Measurements from ENCODE around the gene UBE2E3.

Gene UBE2E3

GRCh38 chr2:180990794-180991193 is 10.4 kb downstream of the UBE2E3 start:
- no peaks in the 10 kb centered on the region for H3K27me3 ChIP-seq (ENCODE audit: control insufficient read depth in 1 of 2, insufficient read depth in 2 of 2, low read length in 2 of 2)
- H3K27ac ChIP-seq (ENCODE audit: low read depth, low read length) = no peak overlapping the region
- no peaks in the 10 kb centered on the region for H3K9me3 ChIP-seq (ENCODE audit: control insufficient read depth in 1 of 2, low read length in 2 of 2)
- no peak overlapping the region for H3K9ac ChIP-seq (ENCODE audit: low read depth in 1 of 2, low read length in 2 of 2)
- H3K36me3 ChIP-seq (ENCODE audit: control insufficient read depth in 1 of 2, insufficient read depth in 2 of 2, low read length in 2 of 2) = no peaks in the 10 kb centered on the region
- H3K4me1 ChIP-seq (ENCODE audit: control insufficient read depth in 1 of 2, insufficient read depth in 2 of 2, low read length in 2 of 2) = peaks cover 0 to 5% of the 10 kb centered on the region in 2 donors
- H3K4me3 ChIP-seq (ENCODE audit: low read depth in 1 of 2, low read length in 2 of 2) = no peak overlapping the region

- H3K4me1 ChIP-seq (ENCODE audit: control insufficient read depth in 1 of 2, insufficient read depth in 2 of 2, low read length in 2 of 2) = no peaks in the 10 kb centered on the region
- no peak overlapping the region for H3K27ac ChIP-seq (ENCODE audit: low read depth, low read length)
- no peaks in the 10 kb centered on the region for H3K27me3 ChIP-seq (ENCODE audit: control insufficient read depth in 1 of 2, insufficient read depth in 2 of 2, low read length in 2 of 2)
- no peak overlapping the region for H3K9ac ChIP-seq (ENCODE audit: low read depth in 1 of 2, low read length in 2 of 2)
- H3K9me3 ChIP-seq (ENCODE audit: control insufficient read depth in 1 of 2, low read length in 2 of 2) = no peaks in the 10 kb centered on the region
- H3K36me3 ChIP-seq (ENCODE audit: control insufficient read depth in 1 of 2, insufficient read depth in 2 of 2, low read length in 2 of 2) = no peaks in the 10 kb centered on the region
- H3K4me3 ChIP-seq (ENCODE audit: low read depth in 1 of 2, low read length in 2 of 2) = no peak overlapping the region
These were observed 11.0 kb downstream of the UBE2E3 start for GRCh38 chr2:180991361-180991760.

- Histone ChIP-seq H3K27ac (ENCODE audit: low read depth, low read length) (no peak overlapping the region), H3K9ac (ENCODE audit: low read depth in 1 of 2, low read length in 2 of 2) (no peak overlapping the region), H3K4me3 (ENCODE audit: low read depth in 1 of 2, low read length in 2 of 2) (no peak overlapping the region), H3K4me1 (ENCODE audit: control insufficient read depth in 1 of 2, insufficient read depth in 2 of 2, low read length in 2 of 2) (no peaks in the 10 kb centered on the region), H3K9me3 (ENCODE audit: control insufficient read depth in 1 of 2, low read length in 2 of 2) (no peaks in the 10 kb centered on the region), H3K27me3 (ENCODE audit: control insufficient read depth in 1 of 2, insufficient read depth in 2 of 2, low read length in 2 of 2) (no peaks in the 10 kb centered on the region), H3K36me3 (ENCODE audit: control insufficient read depth in 1 of 2, insufficient read depth in 2 of 2, low read length in 2 of 2) (no peaks in the 10 kb centered on the region)
These were observed 11.4 kb downstream of the UBE2E3 start for GRCh38 chr2:180991820-180992219.

- Histone ChIP-seq H3K27me3 (ENCODE audit: control insufficient read depth in 1 of 2, insufficient read depth in 2 of 2, low read length in 2 of 2) (no peaks in the 10 kb centered on the region), H3K4me3 (ENCODE audit: low read depth in 1 of 2, low read length in 2 of 2) (no peak overlapping the region), H3K36me3 (ENCODE audit: control insufficient read depth in 1 of 2, insufficient read depth in 2 of 2, low read length in 2 of 2) (no peaks in the 10 kb centered on the region), H3K4me1 (ENCODE audit: control insufficient read depth in 1 of 2, insufficient read depth in 2 of 2, low read length in 2 of 2) (no peaks in the 10 kb centered on the region), H3K9me3 (ENCODE audit: control insufficient read depth in 1 of 2, low read length in 2 of 2) (no peaks in the 10 kb centered on the region), H3K27ac (ENCODE audit: low read depth, low read length) (no peak overlapping the region), H3K9ac (ENCODE audit: low read depth in 1 of 2, low read length in 2 of 2) (no peak overlapping the region)
These were observed 12.6 kb downstream of the UBE2E3 start for GRCh38 chr2:180992994-180993393.

GRCh38 chr2:180999274-180999964 is 19.0 kb downstream of the UBE2E3 start:
- Histone ChIP-seq H3K4me1 (ENCODE audit: control insufficient read depth in 1 of 2, insufficient read depth in 2 of 2, low read length in 2 of 2) (peaks cover 4 to 8% of the 10 kb centered on the region in 2 donors), H3K27me3 (ENCODE audit: control insufficient read depth in 1 of 2, insufficient read depth in 2 of 2, low read length in 2 of 2) (no peaks in the 10 kb centered on the region), H3K27ac (ENCODE audit: low read depth, low read length) (no peak overlapping the region), H3K9me3 (ENCODE audit: control insufficient read depth in 1 of 2, low read length in 2 of 2) (no peaks in the 10 kb centered on the region), H3K9ac (ENCODE audit: low read depth in 1 of 2, low read length in 2 of 2) (no peak overlapping the region), H3K4me3 (ENCODE audit: low read depth in 1 of 2, low read length in 2 of 2) (no peak overlapping the region), H3K36me3 (ENCODE audit: control insufficient read depth in 1 of 2, insufficient read depth in 2 of 2, low read length in 2 of 2) (peaks cover 0 to 5% of the 10 kb centered on the region in 2 donors)

GRCh38 chr2:181004647-181005325 is 24.4 kb downstream of the UBE2E3 start:
- H3K27me3 ChIP-seq (ENCODE audit: control insufficient read depth in 1 of 2, insufficient read depth in 2 of 2, low read length in 2 of 2) = no peaks in the 10 kb centered on the region
- H3K27ac ChIP-seq (ENCODE audit: low read depth, low read length) = no peak overlapping the region
- no peaks in the 10 kb centered on the region for H3K9me3 ChIP-seq (ENCODE audit: control insufficient read depth in 1 of 2, low read length in 2 of 2)
- no peak overlapping the region for H3K4me3 ChIP-seq (ENCODE audit: low read depth in 1 of 2, low read length in 2 of 2)
- H3K36me3 ChIP-seq (ENCODE audit: control insufficient read depth in 1 of 2, insufficient read depth in 2 of 2, low read length in 2 of 2) = no peaks in the 10 kb centered on the region
- no peak overlapping the region for H3K9ac ChIP-seq (ENCODE audit: low read depth in 1 of 2, low read length in 2 of 2)
- H3K4me1 ChIP-seq (ENCODE audit: control insufficient read depth in 1 of 2, insufficient read depth in 2 of 2, low read length in 2 of 2) = peaks cover 10 to 15% of the 10 kb centered on the region in 2 donors

GRCh38 chr2:181005326-181005655 is 24.9 kb downstream of the UBE2E3 start:
- Histone ChIP-seq H3K9me3 (ENCODE audit: control insufficient read depth in 1 of 2, low read length in 2 of 2) (no peaks in the 10 kb centered on the region), H3K27ac (ENCODE audit: low read depth, low read length) (no peak overlapping the region), H3K36me3 (ENCODE audit: control insufficient read depth in 1 of 2, insufficient read depth in 2 of 2, low read length in 2 of 2) (no peaks in the 10 kb centered on the region), H3K27me3 (ENCODE audit: control insufficient read depth in 1 of 2, insufficient read depth in 2 of 2, low read length in 2 of 2) (no peaks in the 10 kb centered on the region), H3K9ac (ENCODE audit: low read depth in 1 of 2, low read length in 2 of 2) (no peak overlapping the region), H3K4me3 (ENCODE audit: low read depth in 1 of 2, low read length in 2 of 2) (no peak overlapping the region), H3K4me1 (ENCODE audit: control insufficient read depth in 1 of 2, insufficient read depth in 2 of 2, low read length in 2 of 2) (peaks cover 10 to 15% of the 10 kb centered on the region in 2 donors)

GRCh38 chr2:181005809-181006208 is 25.4 kb downstream of the UBE2E3 start:
- peaks cover 10 to 15% of the 10 kb centered on the region in 2 donors for H3K4me1 ChIP-seq (ENCODE audit: control insufficient read depth in 1 of 2, insufficient read depth in 2 of 2, low read length in 2 of 2)
- H3K27me3 ChIP-seq (ENCODE audit: control insufficient read depth in 1 of 2, insufficient read depth in 2 of 2, low read length in 2 of 2) = no peaks in the 10 kb centered on the region
- H3K9me3 ChIP-seq (ENCODE audit: control insufficient read depth in 1 of 2, low read length in 2 of 2) = no peaks in the 10 kb centered on the region
- no peak overlapping the region for H3K4me3 ChIP-seq (ENCODE audit: low read depth in 1 of 2, low read length in 2 of 2)
- H3K27ac ChIP-seq (ENCODE audit: low read depth, low read length) = no peak overlapping the region
- H3K9ac ChIP-seq (ENCODE audit: low read depth in 1 of 2, low read length in 2 of 2) = no peak overlapping the region
- no peaks in the 10 kb centered on the region for H3K36me3 ChIP-seq (ENCODE audit: control insufficient read depth in 1 of 2, insufficient read depth in 2 of 2, low read length in 2 of 2)

GRCh38 chr2:181007086-181007837 is 26.9 kb downstream of the UBE2E3 start:
- Histone ChIP-seq H3K4me1 (ENCODE audit: control insufficient read depth in 1 of 2, insufficient read depth in 2 of 2, low read length in 2 of 2) (peaks cover 6 to 15% of the 10 kb centered on the region in 2 donors), H3K27ac (ENCODE audit: low read depth, low read length) (no peak overlapping the region), H3K36me3 (ENCODE audit: control insufficient read depth in 1 of 2, insufficient read depth in 2 of 2, low read length in 2 of 2) (no peaks in the 10 kb centered on the region), H3K9me3 (ENCODE audit: control insufficient read depth in 1 of 2, low read length in 2 of 2) (no peaks in the 10 kb centered on the region), H3K9ac (ENCODE audit: low read depth in 1 of 2, low read length in 2 of 2) (no peak overlapping the region), H3K4me3 (ENCODE audit: low read depth in 1 of 2, low read length in 2 of 2) (no peak overlapping the region), H3K27me3 (ENCODE audit: control insufficient read depth in 1 of 2, insufficient read depth in 2 of 2, low read length in 2 of 2) (no peaks in the 10 kb centered on the region)

GRCh38 chr2:181008407-181008806 is 28.0 kb downstream of the UBE2E3 start:
- Histone ChIP-seq H3K36me3 (ENCODE audit: control insufficient read depth in 1 of 2, insufficient read depth in 2 of 2, low read length in 2 of 2) (no peaks in the 10 kb centered on the region), H3K9ac (ENCODE audit: low read depth in 1 of 2, low read length in 2 of 2) (no peak overlapping the region), H3K4me1 (ENCODE audit: control insufficient read depth in 1 of 2, insufficient read depth in 2 of 2, low read length in 2 of 2) (peaks cover 6 to 7% of the 10 kb centered on the region in 2 donors), H3K9me3 (ENCODE audit: control insufficient read depth in 1 of 2, low read length in 2 of 2) (no peaks in the 10 kb centered on the region), H3K27ac (ENCODE audit: low read depth, low read length) (no peak overlapping the region), H3K27me3 (ENCODE audit: control insufficient read depth in 1 of 2, insufficient read depth in 2 of 2, low read length in 2 of 2) (no peaks in the 10 kb centered on the region), H3K4me3 (ENCODE audit: low read depth in 1 of 2, low read length in 2 of 2) (no peak overlapping the region)
